Measurements from ENCODE around the gene HSF2BP.

- TF ChIP-seq CTCF (IDR thresholded peaks at IDR 0.05) (no peak), EP300 (IDR thresholded peaks at IDR 0.05) (no peak)
Observed at GRCh38 chr21:43691801-43692200, 32.5 kb upstream of the HSF2BP start.

All from suprapubic skin (tissue), 3 donors.